GM12878 (cell line): Measurements from ENCODE around the gene TFAP2E. TPM values are rescaled to one million over a fixed set of nuclear protein-coding genes. Genes with fewer than 3 reads are reported as not detected.

Experiments
- ATAC-seq: fragments of 200-7000 bp; cut with Tn5 transposase; 3 replicates; pipeline ENCODE4 v1.9.1; 2020; ENCODE audit warnings: mild to moderate bottlenecking, moderate library complexity
- BruUV-seq: library from RNA; stranded (reverse); fragments of 400-500 nt; replicated peaks from 2 replicates; lab custom pipeline; 2021; lab: Mats Ljungman, UMichigan
- CTCF ChIA-PET: fragments of 300-600 bp; sonication (Branson Sonifier 250); formaldehyde crosslinking; extraction: SDS; loops from one replicate; lab custom pipeline; 2021; ENCODE audit warnings: inconsistent platforms; lab: Yijun Ruan, JAX
- POLR2A ChIA-PET: fragments of 350-600 bp; formaldehyde crosslinking; extraction: SDS; loops from one replicate; lab custom pipeline; 2021; ENCODE audit warnings: inconsistent platforms; lab: Charles Lee
- RAD21 ChIA-PET: fragments of 300-600 bp; sonication (Branson Sonifier 250); formaldehyde crosslinking; loops from one replicate; lab custom pipeline; 2023; ENCODE audit warnings: antibody characterized with exemption; ENCODE audit not compliant: unreplicated experiment; lab: Charles Lee
- SMC1A ChIA-PET: fragments of 300-600 bp; sonication (Branson Sonifier 250); formaldehyde crosslinking; loops from one replicate; lab custom pipeline; 2023; ENCODE audit not compliant: unreplicated experiment, uncharacterized antibody; lab: Charles Lee
- DNase-seq: peaks from one replicate; pipeline ENCODE4 v3.0.0-alpha.2; 2011; ENCODE audit warnings: low read depth, low spot score
- FAIRE-seq: peaks from 3 replicates; lab custom pipeline; 2011; peaks lifted over from hg19 to GRCh38; lab: Jason Lieb, UNC
- H2AFZ ChIP-seq: 2 replicates; pipeline ENCODE4 v1.6.0; 2011; ENCODE audit warnings: low read depth, low read length, control low read depth; ENCODE audit not compliant: control insufficient read depth
- H3K27ac ChIP-seq: 2 replicates; pipeline ENCODE4 v1.5.1; 2011; ENCODE audit warnings: control low read depth; ENCODE audit not compliant: control insufficient read depth, insufficient read depth
- H3K27me3 ChIP-seq, 2 experiments: replicated peaks in 1 of 2; 2 replicates each; pipeline versions ENCODE4 v1.6.0 to v1.6.1; 2011; ENCODE audit warnings: low read length in 1 of 2; ENCODE audit not compliant: control insufficient read depth in 2 of 2, insufficient read depth in 2 of 2
- H3K36me3 ChIP-seq, 2 experiments: 2 replicates each; pipeline ENCODE4 v1.5.1; 2011; ENCODE audit warnings: low read length in 1 of 2; ENCODE audit not compliant: control insufficient read depth in 2 of 2, insufficient read depth in 2 of 2
- H3K4me1 ChIP-seq: 2 replicates; pipeline ENCODE4 v1.6.1; 2011; ENCODE audit warnings: mild to moderate bottlenecking, low read length, moderate library complexity, mixed read lengths; ENCODE audit not compliant: control insufficient read depth, insufficient read depth
- H3K4me2 ChIP-seq: 2 replicates; pipeline ENCODE4 v1.6.0; 2011; ENCODE audit warnings: control low read depth; ENCODE audit not compliant: control insufficient read depth, insufficient read depth
- H3K4me3 ChIP-seq: fragments of 200-600 bp; sonication (generic); 2 replicates; pipeline ENCODE4 v1.5.1; 2016
- H3K79me2 ChIP-seq: 2 replicates; pipeline ENCODE4 v1.6.0; 2011; ENCODE audit warnings: low read length; ENCODE audit not compliant: control insufficient read depth, insufficient read depth
- H3K9ac ChIP-seq: 2 replicates; pipeline ENCODE4 v1.8.0; 2011; ENCODE audit warnings: low read length, control low read depth, mixed read lengths; ENCODE audit not compliant: control insufficient read depth, insufficient read depth
- H3K9me3 ChIP-seq: replicated peaks from 3 replicates; pipeline ENCODE4 v1.5.1; 2011; ENCODE audit warnings: mild to moderate bottlenecking, low read length; ENCODE audit not compliant: control insufficient read depth, insufficient read depth
- H4K20me1 ChIP-seq: 2 replicates; pipeline ENCODE4 v1.6.0; 2011; ENCODE audit not compliant: control insufficient read depth, insufficient read depth
- BCL3 ChIP-seq: IDR thresholded peaks from 2 replicates; pipeline ENCODE4 v1.6.1; 2011; ENCODE audit warnings: borderline replicate concordance, low read depth, mild to moderate bottlenecking, moderate library complexity, low read length; ENCODE audit not compliant: insufficient read depth, poor library complexity, severe bottlenecking
- CHD2 ChIP-seq: IDR thresholded peaks from 2 replicates; pipeline ENCODE4 v1.6.1; 2011; ENCODE audit warnings: low read depth, low read length, improper control_type of control experiment, borderline replicate concordance
- PBX3 ChIP-seq: IDR thresholded peaks from 2 replicates; pipeline ENCODE4 v1.6.1; 2011; ENCODE audit warnings: mild to moderate bottlenecking, low read depth, low read length, moderate library complexity; ENCODE audit not compliant: insufficient replicate concordance
- WGBS: methylation state at CpG from one replicate; pipeline ENCODE4 v1.1.6; 2016; ENCODE audit warnings: low lambda C conversion rate; ENCODE audit not compliant: insufficient replicate concordance, insufficient coverage; ENCODE audit errors: missing lambda C conversion rate; 5-methylcytosine and 5-hydroxymethylcytosine counted together
- in situ Hi-C: fragments of 300-500 bp; cut with MboI; formaldehyde crosslinking; loops from 9 replicates; pipeline ENCODE4 v1.14.3; 2018; ENCODE audit warnings: mixed read lengths
- intact Hi-C: fragments of 100-400 bp; cut with micrococcal nuclease; formaldehyde crosslinking; loops from one replicate; pipeline ENCODE4 v1.14.2; 2022; ENCODE audit not compliant: unreplicated experiment
- polyA plus RNA-seq, 11 experiments: library from polyadenylated mRNA; depleted of rRNA in 4 of 11; unstranded in 6 of 11; stranded (reverse) in 5 of 11; fragments of >200 nt; fragmentation: Nextera tagmentation in 4 of 11; fragmentation: Illumina TruSeq in 1 of 11; extraction: Ambion mirVana in 4 of 11; extraction: Trizol in 1 of 11; gene quantifications; 1 replicate in 1 of 11; 2 replicates in 10 of 11; pipeline versions ENCODE4 v1.2.1 to v1.2.3, GENCODE V29; 2011 to 2016; ENCODE audit warnings: inconsistent platforms in 2 of 11, missing spikeins in 2 of 11, low read depth in 1 of 11
- total RNA-seq, 4 experiments: library from RNA; depleted of rRNA in 3 of 4; stranded (reverse); fragments of >200 nt in 3 of 4; fragmentation: Illumina TruSeq in 1 of 4; extraction: Trizol in 1 of 4; gene quantifications; 2 replicates each; pipeline versions ENCODE4 v1.2.1 to v1.2.3, GENCODE V29; 2013 to 2021

The TFAP2E gene
- total and polyA plus RNA-seq, 10 of the 15 experiments (the other 5 are each of a cell fraction or from before 2014, with no cell fraction given): 0.10 to 1.1 (median 0.43) TPM

- ChIA-PET POLR2A (no interaction called here), CTCF (no interaction called here), RAD21 (interaction anchor here (1.0 kb wide), 1 partner anchor 22 kb away, joined by 3 read pairs; no protein-coding TSS in a partner anchor), SMC1A (interaction anchor here (0.8 kb wide), 1 partner anchor 368 kb away, joined by 3 read pairs; no protein-coding TSS in a partner anchor)
- in situ Hi-C loops: no loop called here
- intact Hi-C loops: no loop called here
- H3K36me3 ChIP-seq: no peaks in the 10 kb centered on the region
- FAIRE-seq (no peak), DNase-seq (no peak), ATAC-seq (no peak)
- no peak for TF ChIP-seq CHD2
- peak; percentile 90 for TF ChIP-seq BCL3
- TF ChIP-seq PBX3: peak; percentile 51
- H3K27ac ChIP-seq: no peak overlapping the region
- no TSS peak for BruUV-seq
- H3K4me3 ChIP-seq: no peak overlapping the region
- H3K4me2 ChIP-seq: no peak overlapping the region
- H3K9ac ChIP-seq: no peak overlapping the region
- no peak overlapping the region for H2AFZ ChIP-seq
- no peaks in the 10 kb centered on the region for H3K79me2 ChIP-seq
- H4K20me1 ChIP-seq: no peaks in the 10 kb centered on the region
- no peaks in the 10 kb centered on the region for H3K27me3 ChIP-seq
- no peaks in the 10 kb centered on the region for H3K9me3 ChIP-seq
- 96% methylated on average over 15 of the region's 15 CpGs for WGBS
- H3K4me1 ChIP-seq: no peaks in the 10 kb centered on the region
These were observed 16.7 kb downstream of the TFAP2E start for GRCh38 chr1:35589516-35590427.
